ENCODE measurements around the gene SLC24A3. TPM values are rescaled to one million over a fixed set of nuclear protein-coding genes. Genes with fewer than 3 reads are reported as not detected.

Gene SLC24A3
- total RNA-seq, 4 donors from 2014 or later, result 1.6 to 38.8 (median 3.7) TPM

DNA sequence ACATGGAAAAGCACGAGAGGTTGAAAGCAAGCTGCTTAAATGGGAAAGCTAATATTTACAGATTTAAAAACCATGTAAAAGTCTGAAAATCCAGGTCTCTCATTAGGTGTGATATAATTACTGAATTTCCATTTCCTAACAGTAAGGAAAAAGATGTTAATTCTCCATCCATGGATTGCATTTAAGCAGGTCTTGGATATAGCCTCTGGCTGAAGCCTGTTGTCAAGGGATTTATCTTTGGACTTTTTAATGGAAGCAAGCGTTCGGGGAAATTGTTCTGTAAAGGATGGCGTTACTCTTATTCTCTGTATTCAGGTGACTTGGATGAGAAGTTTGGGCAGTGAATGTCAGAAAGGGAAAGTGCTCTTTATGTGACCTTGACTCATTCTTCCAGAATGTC, 233.8 kb downstream of the SLC24A3 start:
- H3K4me1 ChIP-seq, result no peaks in the 10 kb centered on the region
- no peak for DNase-seq
- no peak overlapping the region for H3K27ac ChIP-seq
- H3K36me3 ChIP-seq, result no peaks in the 10 kb centered on the region
- peaks cover 0 to 6% (median 0%) of the 10 kb centered on the region in 4 donors for H3K9me3 ChIP-seq
- no peaks in the 10 kb centered on the region for H3K27me3 ChIP-seq
- no peak overlapping the region for H3K4me3 ChIP-seq
- TF ChIP-seq, protein P1, sequence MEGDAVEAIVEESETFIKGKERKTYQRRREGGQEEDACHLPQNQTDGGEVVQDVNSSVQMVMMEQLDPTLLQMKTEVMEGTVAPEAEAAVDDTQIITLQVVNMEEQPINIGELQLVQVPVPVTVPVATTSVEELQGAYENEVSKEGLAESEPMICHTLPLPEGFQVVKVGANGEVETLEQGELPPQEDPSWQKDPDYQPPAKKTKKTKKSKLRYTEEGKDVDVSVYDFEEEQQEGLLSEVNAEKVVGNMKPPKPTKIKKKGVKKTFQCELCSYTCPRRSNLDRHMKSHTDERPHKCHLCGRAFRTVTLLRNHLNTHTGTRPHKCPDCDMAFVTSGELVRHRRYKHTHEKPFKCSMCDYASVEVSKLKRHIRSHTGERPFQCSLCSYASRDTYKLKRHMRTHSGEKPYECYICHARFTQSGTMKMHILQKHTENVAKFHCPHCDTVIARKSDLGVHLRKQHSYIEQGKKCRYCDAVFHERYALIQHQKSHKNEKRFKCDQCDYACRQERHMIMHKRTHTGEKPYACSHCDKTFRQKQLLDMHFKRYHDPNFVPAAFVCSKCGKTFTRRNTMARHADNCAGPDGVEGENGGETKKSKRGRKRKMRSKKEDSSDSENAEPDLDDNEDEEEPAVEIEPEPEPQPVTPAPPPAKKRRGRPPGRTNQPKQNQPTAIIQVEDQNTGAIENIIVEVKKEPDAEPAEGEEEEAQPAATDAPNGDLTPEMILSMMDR (IDR thresholded peaks at IDR 0.05), result no peak
- TF ChIP-seq POLR2A (IDR thresholded peaks at IDR 0.05), result no peak

DNA sequence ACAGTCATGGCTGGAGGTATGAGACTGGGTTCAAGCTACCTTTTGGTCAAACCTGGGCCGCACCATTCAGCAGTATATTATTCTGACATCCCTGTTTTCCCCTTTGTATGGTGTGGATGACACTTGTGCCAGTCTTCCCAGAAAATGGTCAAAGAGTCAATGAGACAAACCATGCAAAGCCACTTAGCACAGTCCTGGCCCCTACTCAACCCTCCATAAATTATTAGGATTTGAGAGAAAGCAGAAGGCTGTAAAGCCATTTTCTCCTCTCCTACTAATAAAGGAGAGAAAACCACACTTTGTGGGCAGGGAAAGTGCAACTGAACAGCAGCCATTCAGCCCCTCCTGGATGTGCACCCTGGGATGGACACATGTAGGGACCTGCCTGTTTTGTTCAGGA, 236.2 kb downstream of the SLC24A3 start:
- Histone ChIP-seq H3K27ac (no peak overlapping the region), H3K27me3 (no peaks in the 10 kb centered on the region), H3K4me1 (no peaks in the 10 kb centered on the region), H3K4me3 (no peak overlapping the region), H3K9me3 (peaks cover 0 to 2% (median 0%) of the 10 kb centered on the region in 4 donors), H3K36me3 (no peaks in the 10 kb centered on the region)
- DNase-seq, result no peak
- TF ChIP-seq, protein P1 (IDR thresholded peaks at IDR 0.05), result no peak
- TF ChIP-seq POLR2A (IDR thresholded peaks at IDR 0.05), result no peak

DNA sequence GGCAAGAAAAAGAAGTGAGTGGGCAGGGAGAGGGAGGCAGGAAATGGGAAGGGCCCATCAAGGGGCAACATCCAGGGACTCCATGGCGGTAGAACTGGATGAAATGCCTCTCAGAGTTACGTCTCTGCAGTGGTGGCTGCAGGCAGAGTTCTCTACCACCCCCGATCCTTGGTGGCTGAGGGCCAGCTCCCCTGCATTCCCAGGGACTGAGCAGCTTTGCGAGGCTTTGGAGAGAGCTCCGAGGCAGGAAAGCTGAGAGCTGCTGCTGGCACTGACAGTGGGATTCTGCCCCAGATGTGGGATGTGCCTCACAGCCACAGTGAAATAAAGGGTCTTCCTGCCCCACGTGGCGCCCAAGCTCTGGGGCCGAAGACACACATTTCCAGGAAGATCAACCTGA, 236.6 kb downstream of the SLC24A3 start:
- H3K27me3 ChIP-seq, result no peaks in the 10 kb centered on the region
- no peaks in the 10 kb centered on the region for H3K9me3 ChIP-seq
- H3K4me1 ChIP-seq, result no peaks in the 10 kb centered on the region
- TF ChIP-seq, protein P1 (IDR thresholded peaks at IDR 0.05), result no peak
- no peak for TF ChIP-seq POLR2A (IDR thresholded peaks at IDR 0.05)
- no peak overlapping the region for H3K27ac ChIP-seq
- DNase-seq, result no peak
- no peaks in the 10 kb centered on the region for H3K36me3 ChIP-seq
- no peak overlapping the region for H3K4me3 ChIP-seq

DNA sequence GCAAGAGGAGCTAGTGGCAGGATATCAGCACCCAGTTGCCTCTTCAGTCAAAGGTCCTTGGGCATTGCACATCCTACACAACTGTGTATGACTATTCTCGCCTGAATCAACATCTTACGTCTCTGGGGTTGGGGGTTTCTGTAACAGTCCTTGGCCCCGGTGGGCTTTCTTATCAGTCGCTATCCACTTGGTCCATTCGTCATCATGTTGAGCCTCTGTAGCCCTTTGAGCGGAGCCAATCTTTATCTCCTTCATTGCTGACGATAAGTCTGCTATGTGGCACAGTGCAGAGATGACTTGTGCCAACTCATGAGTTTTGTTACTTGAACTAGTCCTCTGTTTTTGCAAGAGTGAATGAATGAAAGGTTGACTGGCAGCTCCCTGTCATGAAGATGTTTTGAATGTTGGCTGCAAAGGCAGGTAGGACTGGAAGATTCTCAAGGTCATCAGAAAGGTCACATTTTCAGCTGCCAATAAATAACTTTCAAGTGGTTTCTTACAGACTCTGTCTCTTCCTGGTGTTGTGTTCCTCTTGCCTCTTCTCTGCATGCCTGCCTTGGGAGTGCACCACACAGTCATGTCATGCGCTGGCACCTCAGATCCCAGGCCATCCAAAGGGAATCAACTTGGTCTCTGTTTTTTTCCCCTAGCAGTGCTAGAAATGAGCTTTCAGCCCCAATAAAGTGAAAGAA, 238.9 kb downstream of the SLC24A3 start:
- H3K27ac ChIP-seq, result no peak overlapping the region
- DNase-seq, result no peak
- H3K36me3 ChIP-seq, result no peaks in the 10 kb centered on the region
- H3K27me3 ChIP-seq, result no peaks in the 10 kb centered on the region
- no peak for TF ChIP-seq POLR2A (IDR thresholded peaks at IDR 0.05)
- TF ChIP-seq, protein P1 (IDR thresholded peaks at IDR 0.05), result no peak
- H3K4me3 ChIP-seq, result no peak overlapping the region
- H3K9me3 ChIP-seq, result no peaks in the 10 kb centered on the region
- H3K4me1 ChIP-seq, result no peaks in the 10 kb centered on the region

DNA sequence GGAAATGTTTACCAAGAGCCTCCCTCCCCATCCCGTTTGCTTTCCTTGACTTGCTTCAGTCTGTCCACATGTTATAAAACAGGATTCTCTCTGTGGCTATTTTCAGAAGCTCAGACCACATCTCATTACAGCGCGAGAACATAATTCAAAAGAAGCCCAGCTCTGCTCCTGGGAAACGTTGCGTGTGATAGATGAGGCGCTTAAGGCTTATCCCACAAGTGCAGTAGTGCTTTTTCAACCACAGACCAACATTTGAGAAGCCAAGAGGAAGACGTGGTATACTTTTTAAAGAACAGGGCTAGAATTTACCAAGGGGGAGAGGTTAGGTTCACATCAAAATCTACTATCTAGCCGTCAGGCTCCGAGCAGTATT, 239.5 kb downstream of the SLC24A3 start:
- Histone ChIP-seq H3K4me3 (no peak overlapping the region), H3K4me1 (no peaks in the 10 kb centered on the region), H3K27ac (no peak overlapping the region), H3K9me3 (no peaks in the 10 kb centered on the region), H3K36me3 (no peaks in the 10 kb centered on the region), H3K27me3 (no peaks in the 10 kb centered on the region)
- no peak for TF ChIP-seq POLR2A (IDR thresholded peaks at IDR 0.05)
- TF ChIP-seq, protein P1 (IDR thresholded peaks at IDR 0.05), result no peak
- no peak for DNase-seq
